NCI-H1436 (cell line): Measurements from ENCODE around the gene MID1.
A peak's percentile ranks its signal among the peaks of the same experiment; 100 is the strongest.

Experiments
- DNase-seq: peaks from one replicate; lab custom pipeline; 2025; lab: John Stamatoyannopoulos, UW

The MID1 gene

DNA sequence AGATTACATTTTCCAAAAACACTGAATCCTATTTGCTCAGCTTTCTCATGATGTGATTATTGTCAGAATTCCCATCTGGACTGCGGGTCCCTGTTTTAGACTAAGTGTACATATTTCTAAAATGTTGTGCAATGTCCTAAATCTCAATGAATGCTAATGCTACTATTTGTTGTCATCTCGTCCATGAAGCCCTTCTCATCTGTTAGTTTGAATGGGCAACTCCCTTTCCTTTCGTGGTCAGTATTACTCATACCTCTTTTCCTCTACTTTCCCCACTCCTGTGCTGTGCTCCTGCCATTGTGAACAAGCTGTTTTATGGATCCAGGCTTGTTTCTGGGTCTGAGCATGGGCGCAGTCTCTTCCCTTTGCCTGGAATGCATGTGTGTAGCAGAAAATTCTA lies 91.0 kb downstream of the MID1 start:
- no peak for DNase-seq

GRCh38 chrX:10526451-10526850 lies 93.9 kb downstream of the MID1 start:
- DNase-seq: no peak

DNA sequence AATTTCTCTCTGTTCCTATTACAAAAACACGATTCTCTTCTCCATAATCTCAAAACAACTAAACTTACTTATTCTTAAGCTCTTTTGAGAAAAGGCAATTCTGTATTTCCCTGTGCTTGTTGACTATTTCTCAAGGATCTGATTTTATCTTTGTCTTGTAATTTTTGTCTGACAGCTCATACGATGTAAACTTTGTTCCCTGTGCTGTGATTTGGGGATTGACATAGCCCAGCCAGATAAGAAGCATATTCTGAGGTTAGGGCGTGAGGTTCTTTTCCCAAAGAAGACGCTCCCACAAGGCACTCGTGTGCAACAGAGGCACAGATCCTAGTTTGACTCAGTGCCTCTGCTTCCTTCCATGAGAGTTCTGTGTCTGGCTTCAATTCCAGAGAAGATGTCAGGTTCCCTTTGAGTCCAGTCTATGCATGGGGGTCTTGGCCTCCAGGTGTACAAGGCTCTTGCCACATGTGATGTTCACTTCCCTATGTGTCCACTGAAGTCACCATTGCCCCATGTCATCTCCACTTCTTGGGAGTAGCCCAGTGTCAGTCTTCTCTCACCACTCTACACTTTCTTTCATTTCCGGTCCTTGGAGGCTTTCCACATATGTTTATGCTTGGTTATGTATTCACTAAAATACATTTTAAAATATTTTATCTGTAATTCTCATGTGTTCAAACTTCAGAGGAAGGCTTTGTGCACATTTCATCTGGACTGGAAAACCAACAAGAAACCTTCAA lies 94.8 kb downstream of the MID1 start:
- no peak for DNase-seq

- DNase-seq: no peak
These were observed 95.8 kb downstream of the MID1 start for GRCh38 chrX:10524578-10524977.

DNA sequence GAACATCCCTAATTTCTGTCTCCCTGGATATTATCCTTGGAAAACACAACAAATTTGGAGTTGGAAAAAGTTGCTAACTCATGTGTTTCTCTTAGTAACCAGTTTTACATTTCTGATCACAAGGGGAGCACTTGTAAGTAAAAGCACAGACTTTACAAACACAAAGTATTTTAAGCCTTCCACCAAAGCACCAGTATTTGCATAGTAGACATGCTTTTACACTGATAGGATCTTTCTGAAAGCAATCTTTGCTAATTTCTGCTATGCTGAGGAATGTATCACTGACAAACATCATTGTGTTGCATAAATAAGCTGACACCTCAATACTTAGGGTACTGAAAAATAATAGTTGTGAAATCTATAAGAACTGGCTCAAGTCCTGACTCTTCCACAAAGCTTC lies 100.6 kb downstream of the MID1 start:
- no peak for DNase-seq

DNA sequence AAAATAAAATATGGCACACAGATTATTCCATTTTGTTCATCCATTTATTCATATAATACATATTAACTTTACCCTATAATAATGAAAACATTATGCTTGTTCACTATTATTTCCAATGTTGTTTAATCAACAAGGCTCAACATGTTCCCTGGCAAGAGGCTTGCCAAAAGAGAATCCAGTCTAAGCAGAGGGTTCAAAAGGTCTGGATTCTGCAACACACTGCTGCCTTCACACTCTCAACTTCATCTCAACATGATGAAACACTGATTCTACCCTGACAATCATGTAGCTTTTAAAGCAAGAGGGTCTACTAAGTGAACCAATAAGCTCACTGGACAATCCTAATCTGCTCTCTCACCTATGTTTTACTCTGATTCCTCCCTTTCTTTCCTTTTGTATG lies 101.1 kb downstream of the MID1 start:
- DNase-seq: no peak

- DNase-seq: no peak
These were observed 102.3 kb downstream of the MID1 start for GRCh38 chrX:10518073-10518472.

DNA sequence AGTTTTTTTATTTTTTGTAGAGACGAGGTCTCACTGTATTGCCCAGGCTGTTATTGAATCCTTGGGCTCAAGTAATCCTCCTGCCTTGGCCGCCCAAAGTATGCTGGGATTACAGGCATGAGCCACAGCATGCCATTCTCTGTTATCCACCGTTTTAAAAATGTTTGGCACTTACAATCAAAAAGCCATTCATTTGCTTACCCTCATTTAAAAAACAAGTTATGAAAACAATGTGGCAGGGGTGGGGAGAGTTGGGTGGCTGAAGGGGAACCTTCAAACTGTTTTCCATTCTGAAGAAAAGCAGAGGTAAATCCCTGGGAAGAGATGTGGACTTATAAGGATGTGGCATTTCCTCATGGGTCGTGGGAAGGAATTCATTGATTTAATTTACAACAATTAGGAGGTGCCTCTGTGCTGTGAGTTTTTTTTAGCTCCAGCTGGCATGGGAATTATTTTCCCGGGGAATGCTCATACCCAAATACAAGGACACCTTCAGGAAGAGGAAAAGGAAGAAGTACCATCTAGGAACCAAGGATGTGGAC lies 103.5 kb downstream of the MID1 start:
- no peak for DNase-seq

GRCh38 chrX:10514891-10515290 lies 105.5 kb downstream of the MID1 start:
- no peak for DNase-seq

DNA sequence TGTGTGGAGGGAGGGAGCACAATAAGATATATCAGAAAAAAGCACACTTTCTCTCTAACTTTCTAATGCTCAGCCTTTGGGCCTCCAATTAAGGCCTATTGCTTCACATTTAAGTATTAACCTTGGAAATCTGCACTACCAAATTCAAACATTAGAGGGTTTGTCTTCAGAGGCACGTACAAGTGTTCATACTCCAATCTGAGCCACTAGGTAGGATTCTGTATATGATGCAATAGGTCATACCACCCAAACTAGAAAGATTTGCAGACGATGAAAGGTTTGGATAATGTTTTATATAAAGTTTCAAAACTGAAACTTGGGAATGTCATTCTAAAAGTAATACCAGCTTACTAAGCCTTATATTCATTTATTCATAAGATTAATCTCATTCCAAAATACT lies 106.4 kb downstream of the MID1 start:
- DNase-seq: no peak

- no peak for DNase-seq
These were observed 107.6 kb downstream of the MID1 start for GRCh38 chrX:10512741-10513140.

GRCh38 chrX:10512258-10512657 lies 108.1 kb downstream of the MID1 start:
- DNase-seq: no peak

DNA sequence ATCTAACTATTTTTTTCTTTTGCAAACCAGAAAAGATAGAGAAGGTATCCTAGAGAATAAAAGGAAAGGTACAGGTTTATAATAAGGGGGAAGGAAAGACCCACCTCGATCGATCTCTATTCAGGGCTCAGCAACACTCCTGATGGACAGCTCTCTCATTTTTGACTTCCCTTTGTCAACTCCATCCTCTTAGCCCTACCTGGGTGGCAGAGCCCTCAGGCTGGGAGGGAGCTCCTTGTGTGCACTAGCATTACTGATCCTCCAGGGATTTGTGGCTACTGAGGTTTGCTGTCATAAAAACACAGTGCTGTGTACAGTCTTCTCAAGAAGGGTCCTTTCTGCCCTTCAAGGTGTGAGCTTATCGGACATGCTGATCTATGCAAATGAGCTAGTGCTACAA lies 111.0 kb downstream of the MID1 start:
- DNase-seq: peak; percentile 30

- no peak for DNase-seq
These were observed 111.5 kb downstream of the MID1 start for GRCh38 chrX:10508891-10509290.

DNA sequence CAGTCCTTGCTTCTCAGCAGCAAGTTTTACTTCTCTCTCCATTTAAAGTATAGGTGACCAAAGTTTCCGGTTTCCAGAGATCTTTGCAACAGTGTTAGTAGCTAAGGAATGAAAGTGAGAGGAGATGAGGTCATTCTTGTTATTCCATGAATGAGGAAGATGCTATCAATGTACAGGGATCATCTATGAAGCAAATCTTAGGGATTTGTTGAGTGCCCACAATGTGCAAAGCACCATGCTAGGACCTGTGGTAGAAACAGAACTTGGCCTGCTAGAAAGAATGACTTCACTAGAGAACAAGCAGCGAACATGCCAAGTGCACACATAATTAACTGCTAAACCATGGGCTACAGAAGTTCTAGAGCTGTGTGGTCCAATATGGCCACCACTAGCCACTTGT lies 112.5 kb downstream of the MID1 start:
- DNase-seq: no peak

DNA sequence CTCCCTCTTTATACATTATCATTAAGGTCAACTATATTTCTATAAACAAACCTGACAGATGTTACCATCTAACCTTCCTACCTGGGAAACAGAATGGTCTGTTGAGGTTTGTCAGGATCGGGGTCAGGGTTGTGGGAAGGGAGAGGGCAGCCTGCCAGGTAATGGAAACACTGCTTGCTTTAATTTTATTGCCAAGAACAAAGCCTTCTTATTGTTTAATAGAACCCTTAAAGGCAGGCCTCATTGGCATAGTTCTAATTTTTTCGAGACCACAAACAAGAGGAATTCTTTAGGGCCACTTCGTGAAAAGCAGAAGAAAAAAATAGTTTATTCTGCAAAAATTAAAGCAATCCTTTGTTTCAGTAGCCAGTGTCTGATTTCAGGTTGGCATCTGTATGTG lies 113.2 kb downstream of the MID1 start:
- no peak for DNase-seq

- DNase-seq: no peak
These were observed 113.6 kb downstream of the MID1 start for GRCh38 chrX:10506781-10507180.

GRCh38 chrX:10505726-10506125 lies 114.7 kb downstream of the MID1 start:
- no peak for DNase-seq

GRCh38 chrX:10502961-10503360 lies 117.4 kb downstream of the MID1 start:
- no peak for DNase-seq

DNA sequence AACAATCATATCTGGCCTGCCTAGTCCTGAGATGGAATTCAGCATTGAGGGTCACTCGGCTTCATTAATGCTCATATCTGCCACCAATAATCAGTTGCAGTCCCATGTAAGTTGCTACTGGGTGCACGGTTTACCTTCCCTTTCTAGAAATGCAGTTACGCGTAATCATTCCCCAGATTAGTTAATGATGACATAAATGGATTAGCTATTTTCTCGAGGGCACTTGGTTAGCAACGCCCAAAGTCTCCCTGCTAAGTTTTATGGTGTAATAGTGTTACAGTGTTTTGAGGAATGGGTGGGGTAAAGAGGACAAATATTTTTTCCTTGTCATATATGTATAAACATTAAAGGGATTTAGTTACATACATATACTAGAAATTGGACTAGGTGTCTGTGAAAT lies 118.8 kb downstream of the MID1 start:
- DNase-seq: no peak

GRCh38 chrX:10496345-10496965 lies 123.9 kb downstream of the MID1 start:
- DNase-seq: no peak

- DNase-seq: no peak
These were observed 124.7 kb downstream of the MID1 start for GRCh38 chrX:10495677-10496076.

- no peak for DNase-seq
These were observed 128.1 kb downstream of the MID1 start for GRCh38 chrX:10492250-10492649.

- DNase-seq: no peak
These were observed 134.0 kb downstream of the MID1 start for GRCh38 chrX:10486373-10486772.
